ENCODE results near the gene RDH14.

Gene RDH14

DNA sequence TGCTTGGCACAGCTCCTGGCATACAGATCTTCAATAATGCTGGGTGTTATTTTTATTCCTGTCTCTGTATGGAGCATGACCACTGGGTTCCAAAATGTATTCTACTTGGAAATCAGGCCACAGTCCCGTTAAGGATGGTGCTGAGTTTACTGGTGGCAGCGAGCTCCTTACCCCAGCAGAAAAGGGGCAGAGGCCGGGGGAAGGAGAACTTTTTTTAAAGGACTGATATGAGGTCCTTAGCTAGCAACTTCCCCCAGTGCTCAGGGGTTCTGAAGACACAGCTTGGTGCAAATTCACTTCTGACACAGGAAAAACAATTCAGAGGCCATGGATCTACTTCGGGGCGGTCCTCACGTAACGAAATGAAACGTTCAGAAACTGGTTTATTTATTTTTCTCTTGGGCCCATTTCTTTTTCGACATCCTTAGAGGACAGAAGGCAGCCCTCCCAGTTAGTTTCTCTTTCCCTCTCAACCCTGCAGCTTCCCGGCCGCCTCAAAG lies 872 bp downstream of the RDH14 start:
- no peak for DNase-seq

DNA sequence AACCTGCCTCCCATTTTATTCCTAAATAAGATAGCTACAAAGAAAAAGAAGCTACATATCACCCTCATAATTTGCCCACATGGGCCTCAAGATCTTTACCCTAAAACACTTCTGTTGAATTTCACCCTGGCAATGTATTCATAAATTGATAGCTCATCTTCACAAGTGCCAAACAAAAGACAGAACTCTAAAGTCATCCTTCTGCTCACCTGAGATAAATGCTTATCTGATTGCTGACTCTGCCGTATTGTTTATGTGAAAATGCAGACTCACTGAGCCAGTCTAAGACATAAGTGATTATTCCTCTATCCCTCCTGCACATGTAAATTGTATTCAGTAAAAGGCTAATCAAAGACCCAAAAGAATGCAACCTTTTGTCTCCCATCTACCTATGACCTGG lies 2.0 kb downstream of the RDH14 start:
- no peak for DNase-seq

DNA sequence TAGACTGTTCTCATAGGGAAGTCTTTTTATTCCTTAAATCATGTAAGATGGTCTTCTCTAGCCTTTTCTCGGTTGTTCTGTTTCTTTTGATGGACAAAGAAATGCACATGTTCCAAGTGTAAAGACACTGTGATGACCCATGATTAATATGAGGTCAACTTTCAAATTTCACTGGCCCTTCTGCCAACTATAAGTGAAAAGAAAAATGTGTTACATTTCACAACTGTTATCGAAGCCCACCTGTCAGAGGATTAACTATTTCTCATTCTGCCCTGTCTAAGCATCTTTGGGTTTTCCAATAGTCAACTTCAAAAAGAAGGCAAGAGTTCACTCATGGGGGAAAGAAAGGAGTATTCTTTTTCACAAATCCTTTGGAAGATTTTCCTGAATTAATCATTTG lies 3.3 kb downstream of the RDH14 start:
- no peak for DNase-seq

DNA sequence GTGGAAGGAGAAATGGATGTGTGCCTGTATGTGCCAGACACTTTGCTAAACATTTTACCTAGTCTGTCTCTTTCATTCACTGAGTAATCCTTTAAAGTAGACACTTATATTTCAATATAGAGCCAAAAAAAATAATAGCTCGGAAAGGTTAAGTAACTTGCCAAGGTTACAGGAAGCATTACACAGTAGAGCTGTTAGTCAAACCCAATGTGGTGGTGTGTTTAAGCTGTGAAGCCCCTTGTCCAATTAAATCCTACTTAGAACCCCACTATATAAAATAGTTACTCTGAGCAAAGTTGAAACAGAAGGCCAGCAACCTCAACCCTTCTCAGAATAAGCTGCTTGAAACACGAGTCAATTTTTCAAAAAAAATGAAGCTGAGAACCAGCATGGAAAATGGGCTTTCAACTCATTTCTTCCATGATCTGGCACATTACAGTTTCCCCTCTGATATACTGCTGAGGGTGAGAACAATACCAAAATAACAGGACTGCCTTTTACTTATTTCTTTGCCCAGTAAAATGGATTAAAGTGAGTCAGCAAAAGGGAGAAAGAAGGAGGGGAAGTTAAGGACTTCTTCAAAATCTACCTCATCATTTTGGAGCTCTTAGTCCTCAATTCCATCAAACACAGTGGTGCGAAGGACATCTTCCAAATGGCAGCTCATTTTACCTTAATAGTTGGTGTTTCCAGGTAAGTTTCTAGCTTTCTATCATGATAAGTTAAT lies 7.9 kb downstream of the RDH14 start:
- DNase-seq = no peak

- DNase-seq = no peak
Measured at GRCh38 chr2:18551623-18552022, 8.8 kb downstream of the RDH14 start.

DNA sequence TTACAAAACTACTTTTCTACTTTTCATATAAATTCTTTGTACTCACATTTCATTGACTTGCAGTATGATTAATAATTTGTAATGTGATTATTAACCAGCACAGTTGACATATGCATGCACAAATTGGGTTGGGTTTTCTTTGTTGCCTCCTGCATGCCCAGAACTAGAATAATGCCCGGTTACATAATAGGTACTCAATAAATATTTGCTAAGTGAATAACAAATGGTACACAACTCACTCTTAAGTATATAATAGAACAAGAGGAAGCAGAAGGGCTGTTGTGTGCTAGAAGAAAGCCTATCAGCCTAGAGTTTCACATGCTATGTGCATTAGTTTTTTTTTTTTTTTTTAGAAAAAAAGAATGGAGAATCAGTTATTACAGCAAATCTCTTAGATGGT lies 9.3 kb downstream of the RDH14 start:
- DNase-seq = no peak

DNA sequence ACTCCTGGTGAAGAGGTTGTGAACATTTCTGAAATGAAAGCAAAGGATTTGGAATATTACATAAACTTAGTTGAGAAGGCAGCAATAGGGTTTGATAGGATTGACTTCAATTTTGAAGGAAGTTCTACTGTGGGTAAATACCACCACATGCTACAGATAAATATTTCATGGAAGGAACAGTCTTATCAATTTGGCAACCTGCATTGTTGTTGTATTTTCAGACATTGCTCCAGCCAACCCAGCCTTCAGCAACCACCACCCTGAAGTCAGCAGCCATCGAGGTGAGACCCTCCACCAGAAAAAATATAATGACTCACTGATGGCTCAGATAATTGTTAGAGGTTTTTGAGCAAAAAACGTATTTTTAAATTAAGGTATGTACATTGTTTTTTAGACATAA lies 10.0 kb downstream of the RDH14 start:
- no peak for DNase-seq

GRCh38 chr2:18549083-18549482 lies 11.4 kb downstream of the RDH14 start:
- DNase-seq = no peak

GRCh38 chr2:18548621-18549020 lies 11.8 kb downstream of the RDH14 start:
- DNase-seq = no peak

- no peak for DNase-seq
Measured at GRCh38 chr2:18546567-18546966, 13.9 kb downstream of the RDH14 start.

DNA sequence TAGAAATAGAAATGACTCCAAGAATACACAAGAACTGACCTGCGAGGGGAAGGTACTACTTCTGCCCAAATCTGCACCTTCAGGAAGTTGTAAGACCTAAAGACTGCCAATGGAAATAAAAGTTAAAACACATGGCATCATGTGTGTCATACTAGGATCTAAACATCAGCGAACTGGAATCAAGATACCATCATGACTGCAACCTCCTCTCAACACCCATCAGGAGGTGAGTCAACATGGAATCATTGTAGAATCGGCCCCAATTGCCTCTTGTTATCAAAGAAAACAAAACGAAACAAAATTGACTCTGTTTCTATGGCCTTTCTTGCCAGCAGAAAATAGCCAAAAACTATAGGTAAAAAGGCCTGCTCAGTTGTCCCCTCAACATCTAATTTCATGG lies 15.1 kb downstream of the RDH14 start:
- no peak for DNase-seq

GRCh38 chr2:18544171-18544570 lies 16.3 kb downstream of the RDH14 start:
- no peak for DNase-seq

GRCh38 chr2:18540872-18541271 lies 19.6 kb downstream of the RDH14 start:
- DNase-seq = no peak

- DNase-seq = no peak
Measured at GRCh38 chr2:18536697-18537096, 23.8 kb downstream of the RDH14 start.

DNA sequence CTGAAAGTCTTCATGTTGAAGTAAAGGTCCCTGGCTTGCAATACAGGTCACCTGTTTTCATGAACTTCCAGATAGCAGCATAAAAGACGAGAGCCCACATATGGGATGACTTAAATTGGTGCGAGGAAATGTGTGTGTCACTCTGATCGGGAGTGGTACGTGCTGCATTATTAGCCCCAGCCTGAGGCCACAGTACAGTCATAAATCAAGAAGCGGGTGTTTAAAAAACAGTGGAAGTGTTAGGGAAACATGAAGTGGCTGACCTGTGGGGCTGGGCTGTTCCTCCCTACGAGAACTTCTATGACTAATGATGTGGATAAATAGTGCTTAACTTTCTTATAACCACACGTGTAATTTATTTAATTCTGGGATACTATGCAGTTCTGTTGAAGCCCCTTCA lies 24.4 kb downstream of the RDH14 start:
- DNase-seq = no peak

DNA sequence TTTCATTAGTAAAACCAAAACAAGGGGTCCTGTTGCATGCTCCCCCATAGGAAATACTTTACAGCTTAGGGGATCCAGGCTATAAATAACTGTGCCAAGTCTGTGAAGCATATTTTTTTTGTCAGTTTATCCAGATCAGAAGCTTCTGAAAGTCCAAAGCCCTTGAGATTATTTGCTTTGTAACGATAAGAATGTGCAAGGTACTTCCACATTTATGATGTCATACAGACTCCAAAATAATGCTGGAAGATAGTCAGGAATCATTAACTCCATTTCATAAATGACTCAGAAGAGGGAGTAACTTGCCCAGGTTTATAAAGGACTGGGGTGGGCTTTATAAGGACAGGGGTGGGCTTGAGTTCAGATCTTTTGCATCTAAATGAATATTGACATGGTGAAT lies 29.3 kb downstream of the RDH14 start:
- DNase-seq = no peak

DNA sequence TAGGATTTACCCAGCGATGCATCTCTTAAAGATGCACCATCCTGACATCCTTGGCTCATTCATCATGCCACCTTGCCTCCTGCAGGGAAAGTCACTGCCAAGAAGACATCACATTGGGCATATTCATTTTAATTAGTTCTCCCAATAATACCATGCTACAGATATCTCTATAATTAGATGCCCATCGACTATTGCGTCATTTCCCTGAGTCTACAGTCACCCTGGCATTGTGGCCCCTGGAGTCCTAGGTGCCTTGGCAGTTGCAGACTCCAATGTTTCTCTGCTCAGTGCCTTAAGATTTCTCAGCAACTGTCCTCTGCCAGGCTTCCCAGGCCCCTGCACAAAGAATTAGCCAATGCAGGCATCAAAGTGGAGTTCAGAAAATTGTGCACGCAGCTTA lies 32.6 kb downstream of the RDH14 start:
- no peak for DNase-seq

DNA sequence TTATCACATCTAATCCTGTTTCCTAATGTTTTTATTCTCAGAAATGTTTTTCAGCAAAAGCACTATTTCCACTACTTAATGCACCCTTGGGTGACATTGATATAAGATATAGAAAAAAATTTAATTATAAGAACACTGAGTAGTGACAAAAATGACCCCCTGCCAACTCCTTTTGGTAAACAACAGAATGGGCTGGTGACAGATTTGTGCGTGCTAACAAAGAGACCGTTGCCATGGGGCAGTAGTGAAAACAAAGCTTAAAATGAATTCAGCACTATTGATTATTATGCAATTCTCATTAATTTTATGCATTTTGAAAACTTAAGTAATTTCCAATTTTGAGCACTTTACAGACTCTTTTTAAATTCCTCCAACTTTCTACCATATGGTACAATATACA lies 33.1 kb downstream of the RDH14 start:
- no peak for DNase-seq

DNA sequence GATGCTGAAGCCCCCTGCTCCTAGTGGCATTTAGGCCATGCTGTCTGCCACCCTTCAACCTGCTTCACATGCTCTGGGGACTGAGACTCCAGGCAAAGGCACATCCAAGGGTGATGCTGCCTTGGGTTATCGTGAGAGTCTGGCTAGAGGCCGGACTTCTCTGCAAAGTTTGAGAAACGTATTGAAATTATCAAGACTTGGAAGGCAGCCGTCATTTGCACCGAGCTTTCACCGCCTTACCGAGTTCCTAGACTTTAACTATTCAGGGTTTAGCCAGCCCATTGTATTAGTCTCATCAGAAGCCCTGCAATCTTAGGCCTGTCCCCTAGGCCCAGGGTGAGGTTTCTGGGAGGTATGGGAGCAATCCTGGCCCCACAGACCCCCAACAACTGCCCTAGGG lies 34.0 kb downstream of the RDH14 start:
- DNase-seq = no peak

GRCh38 chr2:18525852-18526251 lies 34.6 kb downstream of the RDH14 start:
- DNase-seq = no peak

GRCh38 chr2:18525236-18525635 lies 35.2 kb downstream of the RDH14 start:
- DNase-seq = no peak

DNA sequence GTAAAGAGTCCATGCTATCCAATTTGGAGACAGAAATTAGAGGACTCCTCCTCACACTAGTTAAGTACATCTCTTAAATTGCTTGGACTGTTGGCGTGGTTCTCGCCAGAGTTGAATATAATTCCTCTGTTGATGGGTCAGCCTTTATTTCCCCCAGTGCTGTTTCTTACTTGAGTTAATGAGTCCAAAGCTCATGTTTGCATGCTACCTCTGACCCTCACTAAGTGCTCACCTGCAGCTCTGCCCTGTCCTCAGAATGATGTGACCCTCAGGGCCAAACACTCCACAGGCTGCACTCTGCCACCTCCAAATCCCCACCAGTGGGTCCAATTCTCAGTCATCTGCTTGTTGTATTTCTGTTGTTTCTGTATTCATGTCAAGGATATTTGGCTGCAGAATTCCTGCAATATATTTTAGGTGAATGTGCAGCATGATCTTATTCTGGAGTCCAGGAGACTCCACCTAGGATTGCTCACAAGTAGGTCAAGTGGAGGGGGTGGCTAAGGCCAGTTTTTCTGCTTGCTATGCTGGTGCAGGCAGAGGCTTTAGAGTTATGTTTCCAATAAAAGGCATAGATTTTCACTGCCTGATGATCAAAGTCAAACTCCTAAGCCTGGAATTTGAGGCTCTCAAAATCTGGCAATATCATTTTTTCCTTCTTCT lies 37.8 kb downstream of the RDH14 start:
- no peak for DNase-seq

GRCh38 chr2:18520451-18521425 lies 39.7 kb downstream of the RDH14 start:
- DNase-seq = peak; percentile 90

Data from activated effector memory CD4-positive, alpha-beta T cell treated with anti-CD3 and anti-CD28 coated beads, Interleukin-2, amount 50 U/mL, for 16 hours (primary cell).